Esophagus muscularis mucosa (tissue), 3 donors: ENCODE results near the gene DEGS2.

ENCODE experiments used
- POLR2AphosphoS5 ChIP-seq, 2 donors: sonication (generic); formaldehyde crosslinking; IDR thresholded peaks; one replicate each; pipeline ENCODE4 v1.6.1; 2017; ENCODE audit warnings: antibody characterized with exemption in 2 of 2
- TF ChIP-seq, protein P1 (sequence below), 3 experiments: fragments of 200-600 bp in 2 of 3; fragments of 450-650 bp in 1 of 3; sonication (generic) in 2 of 3; IDR thresholded peaks; one replicate each; pipeline ENCODE4 v1.5.1; 2017 to 2019; ENCODE audit warnings: antibody characterized with exemption in 3 of 3, mild to moderate bottlenecking in 2 of 3, moderate library complexity in 1 of 3

DNA sequence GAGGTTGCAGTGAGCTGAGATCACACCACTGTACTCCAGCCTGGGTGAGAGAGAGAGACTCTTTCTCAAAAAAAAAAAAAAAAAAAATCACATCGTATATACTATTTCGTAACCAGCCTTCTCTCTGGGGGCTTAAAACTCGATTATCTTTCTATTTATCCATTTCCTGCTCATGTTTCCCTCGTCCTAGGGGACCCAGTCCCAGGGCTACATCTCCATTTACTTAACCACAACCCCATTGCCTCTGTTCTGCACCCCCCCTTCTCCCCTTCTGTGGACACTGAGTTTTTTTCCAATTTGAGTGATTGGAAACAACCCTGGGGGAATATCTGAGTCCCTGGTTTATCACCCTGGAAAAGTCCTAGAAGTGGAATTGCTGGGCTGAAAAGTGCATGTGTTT, 43.3 kb upstream of the DEGS2 start:
- TF ChIP-seq, protein P1, sequence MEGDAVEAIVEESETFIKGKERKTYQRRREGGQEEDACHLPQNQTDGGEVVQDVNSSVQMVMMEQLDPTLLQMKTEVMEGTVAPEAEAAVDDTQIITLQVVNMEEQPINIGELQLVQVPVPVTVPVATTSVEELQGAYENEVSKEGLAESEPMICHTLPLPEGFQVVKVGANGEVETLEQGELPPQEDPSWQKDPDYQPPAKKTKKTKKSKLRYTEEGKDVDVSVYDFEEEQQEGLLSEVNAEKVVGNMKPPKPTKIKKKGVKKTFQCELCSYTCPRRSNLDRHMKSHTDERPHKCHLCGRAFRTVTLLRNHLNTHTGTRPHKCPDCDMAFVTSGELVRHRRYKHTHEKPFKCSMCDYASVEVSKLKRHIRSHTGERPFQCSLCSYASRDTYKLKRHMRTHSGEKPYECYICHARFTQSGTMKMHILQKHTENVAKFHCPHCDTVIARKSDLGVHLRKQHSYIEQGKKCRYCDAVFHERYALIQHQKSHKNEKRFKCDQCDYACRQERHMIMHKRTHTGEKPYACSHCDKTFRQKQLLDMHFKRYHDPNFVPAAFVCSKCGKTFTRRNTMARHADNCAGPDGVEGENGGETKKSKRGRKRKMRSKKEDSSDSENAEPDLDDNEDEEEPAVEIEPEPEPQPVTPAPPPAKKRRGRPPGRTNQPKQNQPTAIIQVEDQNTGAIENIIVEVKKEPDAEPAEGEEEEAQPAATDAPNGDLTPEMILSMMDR (IDR thresholded peaks at IDR 0.05) = no peak
- no peak for TF ChIP-seq POLR2AphosphoS5 (IDR thresholded peaks at IDR 0.05)
